Measurements from ENCODE around the gene RRP7A. TPM values are rescaled to one million over a fixed set of nuclear protein-coding genes. Genes with fewer than 3 reads are reported as not detected.

Gene RRP7A
- total and polyA plus RNA-seq, 2 of the 13 experiments (the other 11 are each of a cell fraction or from before 2014, with no cell fraction given): 15.3 to 41.6 TPM

DNA sequence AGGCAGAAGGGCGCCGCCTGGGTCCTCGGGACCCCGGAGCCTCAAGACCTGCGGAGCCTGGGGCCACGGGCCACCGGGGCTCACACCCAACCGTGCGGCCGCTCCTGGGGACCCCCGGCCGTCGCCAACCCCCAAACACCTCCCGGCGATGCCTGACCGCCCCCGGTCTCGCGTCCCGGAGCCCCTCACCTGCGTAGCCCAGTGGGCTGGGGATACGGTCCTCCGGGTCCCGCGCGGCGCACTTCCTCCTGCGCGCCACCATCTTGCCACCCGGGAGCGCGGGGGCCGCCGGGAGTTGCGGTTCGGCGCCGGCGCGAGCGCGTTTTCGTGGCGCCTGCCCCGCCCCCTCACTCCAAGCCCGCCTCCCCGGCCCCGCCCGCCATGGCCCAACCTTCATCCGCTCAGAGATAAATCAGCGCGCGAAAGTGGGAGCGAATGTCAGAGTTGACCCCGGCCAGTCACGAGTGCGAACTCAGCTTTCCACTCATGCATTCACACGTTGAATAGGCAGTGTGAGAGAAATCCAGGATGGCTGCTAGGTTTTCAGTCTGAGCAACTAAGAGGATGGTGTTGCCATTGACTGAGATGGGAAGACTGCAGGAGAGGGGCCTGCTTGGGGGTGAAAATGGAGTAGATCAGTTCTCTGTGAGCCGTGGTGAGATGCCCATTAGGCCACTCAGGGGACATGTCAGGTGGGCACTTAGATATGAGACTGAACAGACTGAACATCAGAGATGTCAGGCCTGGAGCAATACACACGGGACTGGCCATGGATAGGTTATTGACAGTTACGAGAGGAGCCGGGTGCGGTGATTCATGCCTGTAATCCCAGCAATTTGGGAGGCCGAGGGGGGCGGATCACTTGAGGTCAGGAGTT is at the start of gene RRP7A (continued):
- TF ChIP-seq, protein P1, sequence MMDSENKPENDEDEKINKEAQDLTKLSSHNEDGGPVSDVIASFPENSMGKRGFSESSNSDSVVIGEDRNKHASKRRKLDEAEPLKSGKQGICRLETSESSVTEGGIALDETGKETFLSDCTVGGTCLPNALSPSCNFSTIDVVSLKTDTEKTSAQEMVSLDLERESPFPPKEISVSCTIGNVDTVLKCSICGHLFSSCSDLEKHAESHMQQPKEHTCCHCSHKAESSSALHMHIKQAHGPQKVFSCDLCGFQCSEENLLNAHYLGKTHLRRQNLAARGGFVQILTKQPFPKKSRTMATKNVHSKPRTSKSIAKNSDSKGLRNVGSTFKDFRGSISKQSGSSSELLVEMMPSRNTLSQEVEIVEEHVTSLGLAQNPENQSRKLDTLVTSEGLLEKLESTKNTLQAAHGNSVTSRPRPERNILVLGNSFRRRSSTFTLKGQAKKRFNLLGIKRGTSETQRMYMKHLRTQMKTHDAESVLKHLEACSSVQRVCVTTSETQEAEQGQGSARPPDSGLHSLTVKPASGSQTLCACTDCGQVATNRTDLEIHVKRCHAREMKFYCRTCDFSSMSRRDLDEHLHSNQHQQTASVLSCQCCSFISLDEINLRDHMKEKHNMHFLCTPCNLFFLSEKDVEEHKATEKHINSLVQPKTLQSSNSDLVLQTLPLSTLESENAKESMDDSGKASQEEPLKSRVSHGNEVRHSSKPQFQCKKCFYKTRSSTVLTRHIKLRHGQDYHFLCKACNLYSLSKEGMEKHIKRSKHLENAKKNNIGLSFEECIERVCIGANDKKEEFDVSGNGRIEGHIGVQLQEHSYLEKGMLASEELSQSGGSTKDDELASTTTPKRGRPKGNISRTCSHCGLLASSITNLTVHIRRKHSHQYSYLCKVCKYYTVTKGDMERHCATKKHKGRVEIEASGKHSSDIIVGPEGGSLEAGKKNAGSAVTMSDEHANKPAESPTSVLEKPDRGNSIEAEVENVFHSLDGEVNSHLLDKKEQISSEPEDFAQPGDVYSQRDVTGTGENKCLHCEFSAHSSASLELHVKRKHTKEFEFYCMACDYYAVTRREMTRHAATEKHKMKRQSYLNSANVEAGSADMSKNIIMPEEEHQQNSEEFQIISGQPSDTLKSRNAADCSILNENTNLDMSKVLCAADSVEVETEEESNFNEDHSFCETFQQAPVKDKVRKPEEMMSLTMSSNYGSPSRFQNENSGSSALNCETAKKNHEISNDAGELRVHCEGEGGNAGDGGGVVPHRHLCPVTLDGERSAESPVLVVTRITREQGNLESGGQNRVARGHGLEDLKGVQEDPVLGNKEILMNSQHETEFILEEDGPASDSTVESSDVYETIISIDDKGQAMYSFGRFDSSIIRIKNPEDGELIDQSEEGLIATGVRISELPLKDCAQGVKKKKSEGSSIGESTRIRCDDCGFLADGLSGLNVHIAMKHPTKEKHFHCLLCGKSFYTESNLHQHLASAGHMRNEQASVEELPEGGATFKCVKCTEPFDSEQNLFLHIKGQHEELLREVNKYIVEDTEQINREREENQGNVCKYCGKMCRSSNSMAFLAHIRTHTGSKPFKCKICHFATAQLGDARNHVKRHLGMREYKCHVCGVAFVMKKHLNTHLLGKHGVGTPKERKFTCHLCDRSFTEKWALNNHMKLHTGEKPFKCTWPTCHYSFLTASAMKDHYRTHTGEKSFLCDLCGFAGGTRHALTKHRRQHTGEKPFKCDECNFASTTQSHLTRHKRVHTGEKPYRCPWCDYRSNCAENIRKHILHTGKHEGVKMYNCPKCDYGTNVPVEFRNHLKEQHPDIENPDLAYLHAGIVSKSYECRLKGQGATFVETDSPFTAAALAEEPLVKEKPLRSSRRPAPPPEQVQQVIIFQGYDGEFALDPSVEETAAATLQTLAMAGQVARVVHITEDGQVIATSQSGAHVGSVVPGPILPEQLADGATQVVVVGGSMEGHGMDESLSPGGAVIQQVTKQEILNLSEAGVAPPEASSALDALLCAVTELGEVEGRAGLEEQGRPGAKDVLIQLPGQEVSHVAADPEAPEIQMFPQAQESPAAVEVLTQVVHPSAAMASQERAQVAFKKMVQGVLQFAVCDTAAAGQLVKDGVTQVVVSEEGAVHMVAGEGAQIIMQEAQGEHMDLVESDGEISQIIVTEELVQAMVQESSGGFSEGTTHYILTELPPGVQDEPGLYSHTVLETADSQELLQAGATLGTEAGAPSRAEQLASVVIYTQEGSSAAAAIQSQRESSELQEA (CRISPR knock-in tag; IDR thresholded peaks at IDR 0.05; ENCODE audit: not compliant biosample characterization): no peak
- TF ChIP-seq, protein P2, sequence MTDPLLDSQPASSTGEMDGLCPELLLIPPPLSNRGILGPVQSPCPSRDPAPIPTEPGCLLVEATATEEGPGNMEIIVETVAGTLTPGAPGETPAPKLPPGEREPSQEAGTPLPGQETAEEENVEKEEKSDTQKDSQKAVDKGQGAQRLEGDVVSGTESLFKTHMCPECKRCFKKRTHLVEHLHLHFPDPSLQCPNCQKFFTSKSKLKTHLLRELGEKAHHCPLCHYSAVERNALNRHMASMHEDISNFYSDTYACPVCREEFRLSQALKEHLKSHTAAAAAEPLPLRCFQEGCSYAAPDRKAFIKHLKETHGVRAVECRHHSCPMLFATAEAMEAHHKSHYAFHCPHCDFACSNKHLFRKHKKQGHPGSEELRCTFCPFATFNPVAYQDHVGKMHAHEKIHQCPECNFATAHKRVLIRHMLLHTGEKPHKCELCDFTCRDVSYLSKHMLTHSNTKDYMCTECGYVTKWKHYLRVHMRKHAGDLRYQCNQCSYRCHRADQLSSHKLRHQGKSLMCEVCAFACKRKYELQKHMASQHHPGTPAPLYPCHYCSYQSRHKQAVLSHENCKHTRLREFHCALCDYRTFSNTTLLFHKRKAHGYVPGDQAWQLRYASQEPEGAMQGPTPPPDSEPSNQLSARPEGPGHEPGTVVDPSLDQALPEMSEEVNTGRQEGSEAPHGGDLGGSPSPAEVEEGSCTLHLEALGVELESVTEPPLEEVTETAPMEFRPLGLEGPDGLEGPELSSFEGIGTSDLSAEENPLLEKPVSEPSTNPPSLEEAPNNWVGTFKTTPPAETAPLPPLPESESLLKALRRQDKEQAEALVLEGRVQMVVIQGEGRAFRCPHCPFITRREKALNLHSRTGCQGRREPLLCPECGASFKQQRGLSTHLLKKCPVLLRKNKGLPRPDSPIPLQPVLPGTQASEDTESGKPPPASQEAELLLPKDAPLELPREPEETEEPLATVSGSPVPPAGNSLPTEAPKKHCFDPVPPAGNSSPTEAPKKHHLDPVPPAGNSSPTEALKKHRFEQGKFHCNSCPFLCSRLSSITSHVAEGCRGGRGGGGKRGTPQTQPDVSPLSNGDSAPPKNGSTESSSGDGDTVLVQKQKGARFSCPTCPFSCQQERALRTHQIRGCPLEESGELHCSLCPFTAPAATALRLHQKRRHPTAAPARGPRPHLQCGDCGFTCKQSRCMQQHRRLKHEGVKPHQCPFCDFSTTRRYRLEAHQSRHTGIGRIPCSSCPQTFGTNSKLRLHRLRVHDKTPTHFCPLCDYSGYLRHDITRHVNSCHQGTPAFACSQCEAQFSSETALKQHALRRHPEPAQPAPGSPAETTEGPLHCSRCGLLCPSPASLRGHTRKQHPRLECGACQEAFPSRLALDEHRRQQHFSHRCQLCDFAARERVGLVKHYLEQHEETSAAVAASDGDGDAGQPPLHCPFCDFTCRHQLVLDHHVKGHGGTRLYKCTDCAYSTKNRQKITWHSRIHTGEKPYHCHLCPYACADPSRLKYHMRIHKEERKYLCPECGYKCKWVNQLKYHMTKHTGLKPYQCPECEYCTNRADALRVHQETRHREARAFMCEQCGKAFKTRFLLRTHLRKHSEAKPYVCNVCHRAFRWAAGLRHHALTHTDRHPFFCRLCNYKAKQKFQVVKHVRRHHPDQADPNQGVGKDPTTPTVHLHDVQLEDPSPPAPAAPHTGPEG (CRISPR knock-in tag; IDR thresholded peaks at IDR 0.05): no peak
- TF ChIP-seq ZNF629 (CRISPR knock-in tag; conservative IDR thresholded peaks at IDR 0.05): no peak
- TF ChIP-seq ZNF558 (CRISPR knock-in tag; IDR thresholded peaks at IDR 0.05; ENCODE audit: borderline replicate concordance): no peak
- TF ChIP-seq GZF1 (CRISPR knock-in tag; IDR thresholded peaks at IDR 0.05): no peak
- no peak for TF ChIP-seq KLF13 (CRISPR knock-in tag; IDR thresholded peaks at IDR 0.05)
- TF ChIP-seq, protein P3, sequence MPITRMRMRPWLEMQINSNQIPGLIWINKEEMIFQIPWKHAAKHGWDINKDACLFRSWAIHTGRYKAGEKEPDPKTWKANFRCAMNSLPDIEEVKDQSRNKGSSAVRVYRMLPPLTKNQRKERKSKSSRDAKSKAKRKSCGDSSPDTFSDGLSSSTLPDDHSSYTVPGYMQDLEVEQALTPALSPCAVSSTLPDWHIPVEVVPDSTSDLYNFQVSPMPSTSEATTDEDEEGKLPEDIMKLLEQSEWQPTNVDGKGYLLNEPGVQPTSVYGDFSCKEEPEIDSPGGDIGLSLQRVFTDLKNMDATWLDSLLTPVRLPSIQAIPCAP (CRISPR knock-in tag; IDR thresholded peaks at IDR 0.05; ENCODE audit: low read depth): no peak
- no peak for TF ChIP-seq SNAPC2 (CRISPR knock-in tag; IDR thresholded peaks at IDR 0.05)
- TF ChIP-seq RXRB (CRISPR knock-in tag; IDR thresholded peaks at IDR 0.05; ENCODE audit: borderline replicate concordance): no peak
- TF ChIP-seq, protein P4, sequence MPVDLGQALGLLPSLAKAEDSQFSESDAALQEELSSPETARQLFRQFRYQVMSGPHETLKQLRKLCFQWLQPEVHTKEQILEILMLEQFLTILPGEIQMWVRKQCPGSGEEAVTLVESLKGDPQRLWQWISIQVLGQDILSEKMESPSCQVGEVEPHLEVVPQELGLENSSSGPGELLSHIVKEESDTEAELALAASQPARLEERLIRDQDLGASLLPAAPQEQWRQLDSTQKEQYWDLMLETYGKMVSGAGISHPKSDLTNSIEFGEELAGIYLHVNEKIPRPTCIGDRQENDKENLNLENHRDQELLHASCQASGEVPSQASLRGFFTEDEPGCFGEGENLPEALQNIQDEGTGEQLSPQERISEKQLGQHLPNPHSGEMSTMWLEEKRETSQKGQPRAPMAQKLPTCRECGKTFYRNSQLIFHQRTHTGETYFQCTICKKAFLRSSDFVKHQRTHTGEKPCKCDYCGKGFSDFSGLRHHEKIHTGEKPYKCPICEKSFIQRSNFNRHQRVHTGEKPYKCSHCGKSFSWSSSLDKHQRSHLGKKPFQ (CRISPR knock-in tag; IDR thresholded peaks at IDR 0.05; ENCODE audit: insufficient replicate concordance): no peak
- TF ChIP-seq SALL1 (CRISPR knock-in tag; IDR thresholded peaks at IDR 0.05): peak; percentile 25; the same call in 1 of the 2 replicates
